Measurements from ENCODE around the gene SUPT6H.

DNA sequence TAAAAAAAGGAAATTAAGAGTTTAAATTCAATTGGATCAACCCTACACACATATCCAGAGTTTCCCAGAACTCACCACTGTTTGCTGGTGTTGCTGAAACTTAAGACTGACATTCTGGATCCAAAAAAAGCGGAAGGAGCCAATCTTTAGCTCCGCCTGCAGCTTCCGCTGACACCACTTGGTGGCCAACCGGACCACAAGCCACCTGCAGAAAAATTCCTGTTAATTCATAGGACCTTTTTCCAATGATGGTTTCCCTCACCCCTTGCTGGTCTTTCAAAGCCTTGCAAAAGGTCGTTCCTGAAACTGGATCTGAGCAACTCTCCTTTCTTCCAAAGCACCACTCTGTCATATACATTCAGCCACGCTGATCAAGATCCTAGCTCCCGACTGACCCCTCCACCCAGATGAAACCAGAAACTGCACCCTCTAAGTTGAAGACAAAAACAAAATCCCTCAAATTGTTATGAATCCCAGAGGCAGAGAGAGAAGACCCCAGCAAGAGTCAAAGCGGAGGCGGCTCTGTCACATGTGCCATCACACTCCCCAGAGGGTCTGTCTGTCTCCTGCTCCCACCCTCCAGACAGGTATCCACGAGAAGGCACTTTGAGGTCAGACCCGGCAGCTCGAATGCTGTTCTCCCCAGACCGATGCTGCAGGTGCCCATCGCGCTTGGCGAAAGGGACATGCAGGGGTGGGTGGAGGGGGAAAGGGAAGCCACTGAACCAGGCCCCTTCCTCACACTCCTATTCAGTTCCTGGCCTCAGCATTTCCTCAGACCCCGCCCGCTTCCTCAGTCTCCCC, 17.8 kb upstream of the SUPT6H start:
- TF ChIP-seq, protein P1, sequence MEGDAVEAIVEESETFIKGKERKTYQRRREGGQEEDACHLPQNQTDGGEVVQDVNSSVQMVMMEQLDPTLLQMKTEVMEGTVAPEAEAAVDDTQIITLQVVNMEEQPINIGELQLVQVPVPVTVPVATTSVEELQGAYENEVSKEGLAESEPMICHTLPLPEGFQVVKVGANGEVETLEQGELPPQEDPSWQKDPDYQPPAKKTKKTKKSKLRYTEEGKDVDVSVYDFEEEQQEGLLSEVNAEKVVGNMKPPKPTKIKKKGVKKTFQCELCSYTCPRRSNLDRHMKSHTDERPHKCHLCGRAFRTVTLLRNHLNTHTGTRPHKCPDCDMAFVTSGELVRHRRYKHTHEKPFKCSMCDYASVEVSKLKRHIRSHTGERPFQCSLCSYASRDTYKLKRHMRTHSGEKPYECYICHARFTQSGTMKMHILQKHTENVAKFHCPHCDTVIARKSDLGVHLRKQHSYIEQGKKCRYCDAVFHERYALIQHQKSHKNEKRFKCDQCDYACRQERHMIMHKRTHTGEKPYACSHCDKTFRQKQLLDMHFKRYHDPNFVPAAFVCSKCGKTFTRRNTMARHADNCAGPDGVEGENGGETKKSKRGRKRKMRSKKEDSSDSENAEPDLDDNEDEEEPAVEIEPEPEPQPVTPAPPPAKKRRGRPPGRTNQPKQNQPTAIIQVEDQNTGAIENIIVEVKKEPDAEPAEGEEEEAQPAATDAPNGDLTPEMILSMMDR (conservative IDR thresholded peaks at IDR 0.05): peak; percentile 69
- TF ChIP-seq EZH2 (IDR thresholded peaks at IDR 0.05; ENCODE audit: low read depth): no peak
